ENCODE results near the gene RASGRF1. TPM values are rescaled to one million over a fixed set of nuclear protein-coding genes. Genes with fewer than 3 reads are reported as not detected.

RASGRF1 gene
- total RNA-seq, 1 donor from 2014 or later, result under 0.01 TPM

DNA sequence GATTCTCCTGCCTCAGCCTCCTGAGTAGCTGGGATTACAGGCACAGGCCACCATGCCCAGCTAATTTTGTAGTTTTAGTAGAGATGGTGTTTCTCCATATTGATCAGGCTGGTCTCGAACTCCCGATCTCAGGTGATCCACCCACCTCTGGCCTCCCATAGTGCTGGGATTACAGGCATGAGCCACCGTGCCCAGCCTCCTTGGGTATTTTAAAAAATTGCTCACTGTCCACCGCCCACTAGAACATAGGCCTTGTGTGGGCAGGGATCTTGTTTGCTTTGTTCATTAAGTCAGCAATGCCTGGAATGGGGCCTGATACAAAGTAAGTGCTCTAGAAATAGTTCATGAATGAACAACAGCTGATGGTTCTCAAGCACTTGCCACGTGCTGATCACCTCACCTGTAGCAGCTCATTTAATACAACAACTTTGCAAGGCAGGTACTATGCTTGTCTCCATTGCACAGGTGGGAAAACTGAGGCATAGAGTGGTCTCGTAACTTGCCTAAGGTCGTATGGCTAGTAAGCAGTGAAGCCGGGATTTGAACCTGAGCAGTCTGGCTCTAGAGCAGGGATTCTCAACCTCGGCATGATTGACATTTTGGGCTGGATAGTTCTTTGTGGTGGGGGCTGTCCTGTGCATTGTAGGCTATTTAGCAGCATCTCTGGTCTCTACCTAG, 133.0 kb downstream of the RASGRF1 start:
- FAIRE-seq (no peak), DNase-seq (ENCODE audit: low read depth) (no peak)
- Histone ChIP-seq H3K4me3 (ENCODE audit: low read depth, low read length) (no peak overlapping the region), H3K27me3 (ENCODE audit: control insufficient read depth, insufficient read depth, low read length) (no peaks in the 10 kb centered on the region), H3K36me3 (ENCODE audit: control insufficient read depth, insufficient read depth, low read length) (no peaks in the 10 kb centered on the region)
- TF ChIP-seq, protein P1, sequence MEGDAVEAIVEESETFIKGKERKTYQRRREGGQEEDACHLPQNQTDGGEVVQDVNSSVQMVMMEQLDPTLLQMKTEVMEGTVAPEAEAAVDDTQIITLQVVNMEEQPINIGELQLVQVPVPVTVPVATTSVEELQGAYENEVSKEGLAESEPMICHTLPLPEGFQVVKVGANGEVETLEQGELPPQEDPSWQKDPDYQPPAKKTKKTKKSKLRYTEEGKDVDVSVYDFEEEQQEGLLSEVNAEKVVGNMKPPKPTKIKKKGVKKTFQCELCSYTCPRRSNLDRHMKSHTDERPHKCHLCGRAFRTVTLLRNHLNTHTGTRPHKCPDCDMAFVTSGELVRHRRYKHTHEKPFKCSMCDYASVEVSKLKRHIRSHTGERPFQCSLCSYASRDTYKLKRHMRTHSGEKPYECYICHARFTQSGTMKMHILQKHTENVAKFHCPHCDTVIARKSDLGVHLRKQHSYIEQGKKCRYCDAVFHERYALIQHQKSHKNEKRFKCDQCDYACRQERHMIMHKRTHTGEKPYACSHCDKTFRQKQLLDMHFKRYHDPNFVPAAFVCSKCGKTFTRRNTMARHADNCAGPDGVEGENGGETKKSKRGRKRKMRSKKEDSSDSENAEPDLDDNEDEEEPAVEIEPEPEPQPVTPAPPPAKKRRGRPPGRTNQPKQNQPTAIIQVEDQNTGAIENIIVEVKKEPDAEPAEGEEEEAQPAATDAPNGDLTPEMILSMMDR (IDR thresholded peaks at IDR 0.05; ENCODE audit: insufficient read depth, low read length, severe bottlenecking), result no peak

DNA sequence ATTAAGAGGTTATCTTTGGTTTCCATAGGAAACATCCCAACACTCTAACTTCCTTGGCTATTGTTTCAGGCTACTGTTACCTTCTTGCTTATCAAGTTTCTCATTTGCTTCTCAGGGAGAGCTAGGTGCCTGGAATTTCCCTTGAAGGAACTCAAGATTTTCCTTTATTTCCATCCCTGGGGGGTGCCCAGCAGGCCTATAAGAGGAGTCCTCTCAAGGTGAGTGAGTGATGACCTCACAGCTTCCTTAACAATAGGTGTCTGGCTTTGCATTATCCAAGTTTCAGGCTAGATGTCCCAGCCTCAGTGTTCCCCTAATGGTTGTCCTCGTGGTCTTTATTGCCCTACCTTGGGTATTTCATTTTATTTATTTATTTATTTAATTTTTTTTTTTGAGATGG, 133.6 kb downstream of the RASGRF1 start:
- TF ChIP-seq, protein P1 (IDR thresholded peaks at IDR 0.05; ENCODE audit: insufficient read depth, low read length, severe bottlenecking), result no peak
- FAIRE-seq (no peak), DNase-seq (ENCODE audit: low read depth) (no peak)
- Histone ChIP-seq H3K4me3 (ENCODE audit: low read depth, low read length) (no peak overlapping the region), H3K36me3 (ENCODE audit: control insufficient read depth, insufficient read depth, low read length) (no peaks in the 10 kb centered on the region), H3K27me3 (ENCODE audit: control insufficient read depth, insufficient read depth, low read length) (no peaks in the 10 kb centered on the region)

DNA sequence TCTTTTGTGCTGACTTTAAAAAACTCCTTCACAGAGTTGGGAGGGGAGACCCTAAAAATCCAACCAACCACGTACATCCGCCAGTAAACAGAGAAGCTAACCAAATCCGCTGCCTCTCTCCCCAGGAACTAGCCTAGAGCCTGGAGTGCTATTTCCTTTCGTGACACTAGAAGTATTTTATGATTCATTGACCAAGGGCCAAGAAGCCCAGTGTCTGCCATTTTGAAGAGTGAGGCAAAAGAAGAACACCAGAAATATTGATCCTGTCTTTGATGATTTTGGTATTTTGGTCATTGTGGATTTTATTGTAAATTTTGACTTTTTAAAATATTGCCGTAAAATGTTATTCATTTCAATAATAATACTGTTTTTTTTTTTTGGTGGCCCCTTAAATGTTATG, 135.2 kb downstream of the RASGRF1 start:
- H3K36me3 ChIP-seq (ENCODE audit: control insufficient read depth, insufficient read depth, low read length), result no peaks in the 10 kb centered on the region
- no peak for DNase-seq (ENCODE audit: low read depth)
- no peak for FAIRE-seq
- no peak overlapping the region for H3K4me3 ChIP-seq (ENCODE audit: low read depth, low read length)
- no peaks in the 10 kb centered on the region for H3K27me3 ChIP-seq (ENCODE audit: control insufficient read depth, insufficient read depth, low read length)
- TF ChIP-seq, protein P1 (IDR thresholded peaks at IDR 0.05; ENCODE audit: insufficient read depth, low read length, severe bottlenecking), result no peak

DNA sequence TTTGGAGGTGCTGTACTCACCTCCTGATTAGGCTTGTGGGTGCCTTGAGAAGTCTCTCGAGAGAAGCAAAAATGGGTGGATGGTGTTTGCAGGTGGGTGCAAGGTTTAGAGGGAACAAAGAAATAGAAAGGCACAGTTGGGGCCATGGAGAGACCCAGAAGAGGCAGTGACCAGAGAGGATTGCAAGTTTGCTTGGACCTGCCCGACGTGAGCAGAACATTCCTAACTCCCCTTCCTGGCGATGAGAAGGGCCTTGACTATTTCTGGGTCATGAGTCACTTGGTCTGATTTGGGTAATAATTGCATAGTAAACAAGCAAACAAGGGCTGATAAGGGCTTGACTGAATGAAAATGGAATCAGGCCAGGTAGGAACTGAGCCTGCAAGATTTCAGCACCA, 138.7 kb downstream of the RASGRF1 start:
- Histone ChIP-seq H3K36me3 (ENCODE audit: control insufficient read depth, insufficient read depth, low read length) (no peaks in the 10 kb centered on the region), H3K27me3 (ENCODE audit: control insufficient read depth, insufficient read depth, low read length) (no peaks in the 10 kb centered on the region), H3K4me3 (ENCODE audit: low read depth, low read length) (no peak overlapping the region)
- DNase-seq (ENCODE audit: low read depth) (peak; percentile 96), FAIRE-seq (no peak)
- TF ChIP-seq, protein P1 (IDR thresholded peaks at IDR 0.05; ENCODE audit: insufficient read depth, low read length, severe bottlenecking), result no peak

DNA sequence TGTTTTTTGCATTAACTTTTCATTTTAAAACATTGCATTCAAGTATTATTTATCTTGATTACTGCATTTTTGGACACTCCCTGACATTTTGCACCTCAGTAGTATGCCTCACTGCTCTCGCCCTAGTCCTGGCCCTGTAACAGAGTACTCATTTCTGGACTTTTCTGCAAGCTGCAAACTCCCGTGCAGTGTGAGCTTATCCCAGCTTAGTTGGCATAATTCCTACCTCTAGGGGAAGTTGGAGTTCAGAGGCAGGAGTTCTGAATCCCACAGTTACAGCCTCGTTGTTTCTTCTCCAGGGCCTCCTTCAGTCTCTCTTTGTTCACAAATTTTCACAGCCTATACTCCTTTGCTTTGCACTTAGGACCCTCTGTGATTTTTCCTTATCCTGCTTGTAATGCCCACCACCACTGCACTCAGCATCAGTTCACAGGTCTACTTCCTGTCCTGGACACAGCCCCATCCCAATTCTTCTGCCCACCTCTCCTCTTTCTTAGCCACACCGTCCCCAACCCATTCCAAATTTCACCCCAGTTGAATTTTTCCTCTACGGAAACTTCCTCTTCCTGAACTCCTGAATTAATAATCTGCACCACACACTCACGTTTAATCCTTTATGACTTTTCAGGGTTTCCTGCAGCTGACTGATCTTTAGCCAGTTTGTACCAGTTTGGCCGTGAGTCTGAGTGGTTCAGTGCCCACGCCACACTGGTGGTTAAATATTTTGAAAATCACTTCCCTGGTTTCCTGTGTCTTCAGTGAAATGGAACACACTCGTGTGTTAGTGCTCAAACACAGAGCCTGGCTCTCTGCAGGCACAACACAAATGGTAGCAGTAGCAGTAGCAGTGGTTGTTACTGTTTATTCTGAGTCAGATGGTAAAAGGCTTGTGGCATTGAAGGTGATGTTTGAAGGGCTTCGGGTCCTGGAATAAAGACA, 139.4 kb downstream of the RASGRF1 start:
- Histone ChIP-seq H3K27me3 (ENCODE audit: control insufficient read depth, insufficient read depth, low read length) (no peaks in the 10 kb centered on the region), H3K36me3 (ENCODE audit: control insufficient read depth, insufficient read depth, low read length) (no peaks in the 10 kb centered on the region), H3K4me3 (ENCODE audit: low read depth, low read length) (no peak overlapping the region)
- peak; percentile 70 for DNase-seq (ENCODE audit: low read depth)
- no peak for FAIRE-seq
- TF ChIP-seq, protein P1 (IDR thresholded peaks at IDR 0.05; ENCODE audit: insufficient read depth, low read length, severe bottlenecking), result peak; percentile 30

All from bronchial epithelial cell (primary cell).